ENCODE results near the gene ARFGEF3.

- TF ChIP-seq, protein P1, sequence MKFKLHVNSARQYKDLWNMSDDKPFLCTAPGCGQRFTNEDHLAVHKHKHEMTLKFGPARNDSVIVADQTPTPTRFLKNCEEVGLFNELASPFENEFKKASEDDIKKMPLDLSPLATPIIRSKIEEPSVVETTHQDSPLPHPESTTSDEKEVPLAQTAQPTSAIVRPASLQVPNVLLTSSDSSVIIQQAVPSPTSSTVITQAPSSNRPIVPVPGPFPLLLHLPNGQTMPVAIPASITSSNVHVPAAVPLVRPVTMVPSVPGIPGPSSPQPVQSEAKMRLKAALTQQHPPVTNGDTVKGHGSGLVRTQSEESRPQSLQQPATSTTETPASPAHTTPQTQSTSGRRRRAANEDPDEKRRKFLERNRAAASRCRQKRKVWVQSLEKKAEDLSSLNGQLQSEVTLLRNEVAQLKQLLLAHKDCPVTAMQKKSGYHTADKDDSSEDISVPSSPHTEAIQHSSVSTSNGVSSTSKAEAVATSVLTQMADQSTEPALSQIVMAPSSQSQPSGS (CRISPR knock-in tag; IDR thresholded peaks at IDR 0.05; ENCODE audit: borderline replicate concordance, low read depth), result no peak
- TF ChIP-seq, protein P2, sequence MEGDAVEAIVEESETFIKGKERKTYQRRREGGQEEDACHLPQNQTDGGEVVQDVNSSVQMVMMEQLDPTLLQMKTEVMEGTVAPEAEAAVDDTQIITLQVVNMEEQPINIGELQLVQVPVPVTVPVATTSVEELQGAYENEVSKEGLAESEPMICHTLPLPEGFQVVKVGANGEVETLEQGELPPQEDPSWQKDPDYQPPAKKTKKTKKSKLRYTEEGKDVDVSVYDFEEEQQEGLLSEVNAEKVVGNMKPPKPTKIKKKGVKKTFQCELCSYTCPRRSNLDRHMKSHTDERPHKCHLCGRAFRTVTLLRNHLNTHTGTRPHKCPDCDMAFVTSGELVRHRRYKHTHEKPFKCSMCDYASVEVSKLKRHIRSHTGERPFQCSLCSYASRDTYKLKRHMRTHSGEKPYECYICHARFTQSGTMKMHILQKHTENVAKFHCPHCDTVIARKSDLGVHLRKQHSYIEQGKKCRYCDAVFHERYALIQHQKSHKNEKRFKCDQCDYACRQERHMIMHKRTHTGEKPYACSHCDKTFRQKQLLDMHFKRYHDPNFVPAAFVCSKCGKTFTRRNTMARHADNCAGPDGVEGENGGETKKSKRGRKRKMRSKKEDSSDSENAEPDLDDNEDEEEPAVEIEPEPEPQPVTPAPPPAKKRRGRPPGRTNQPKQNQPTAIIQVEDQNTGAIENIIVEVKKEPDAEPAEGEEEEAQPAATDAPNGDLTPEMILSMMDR (IDR thresholded peaks at IDR 0.05), result no peak
- TF ChIP-seq ZNF263 (CRISPR knock-in tag; IDR thresholded peaks at IDR 0.05; ENCODE audit: low read depth) (no peak), SP1 (CRISPR knock-in tag; conservative IDR thresholded peaks at IDR 0.05) (no peak), TCF7 (CRISPR knock-in tag; IDR thresholded peaks at IDR 0.05; ENCODE audit: low read depth) (no peak), JUN (CRISPR knock-in tag; IDR thresholded peaks at IDR 0.05) (no peak), NR2C2 (CRISPR knock-in tag; IDR thresholded peaks at IDR 0.05) (no peak), ZNF281 (CRISPR knock-in tag; IDR thresholded peaks at IDR 0.05) (no peak), GABPB1 (CRISPR knock-in tag; IDR thresholded peaks at IDR 0.05) (no peak), TEAD4 (CRISPR knock-in tag; IDR thresholded peaks at IDR 0.05) (no peak), ATF1 (CRISPR knock-in tag; IDR thresholded peaks at IDR 0.05) (no peak), MAX (CRISPR knock-in tag; IDR thresholded peaks at IDR 0.05) (no peak), FOXJ3 (CRISPR knock-in tag; IDR thresholded peaks at IDR 0.05; ENCODE audit: borderline replicate concordance) (no peak)
These were observed 128.8 kb downstream of the ARFGEF3 start for GRCh38 chr6:138290423-138290962.
